Skeletal muscle tissue (tissue), 1 donor: Measurements from ENCODE around the gene WHAMM. TPM values are rescaled to one million over a fixed set of nuclear protein-coding genes. Genes with fewer than 3 reads are reported as not detected.

Source experiments
- total RNA-seq: library from RNA; depleted of rRNA; stranded (reverse); fragments of >200 nt; gene quantifications from one replicate; pipeline ENCODE4 v1.2.3, GENCODE V29; 2014

WHAMM gene
- total RNA-seq, 1 donor from 2014 or later = 6.8 TPM

Other genes with a start within 250 kb of the WHAMM start
- gene CPEB1, start 162.3 kb upstream of the WHAMM start, total RNA-seq = 0.52 TPM
- not detected for gene AP3B2, start 99.8 kb upstream of the WHAMM start, total RNA-seq
- 26.6 TPM for gene FSD2, start 3.6 kb upstream of the WHAMM start, total RNA-seq
- 11.0 TPM for gene HOMER2, start 143.1 kb downstream of the WHAMM start, total RNA-seq
- gene RAMAC, start 176.6 kb downstream of the WHAMM start, total RNA-seq = 26.1 TPM
- 18.3 TPM for gene C15orf40, start 202.0 kb downstream of the WHAMM start, total RNA-seq